KMS-11 (cell line): ENCODE results near the gene HRC.
A peak's percentile ranks its signal among the peaks of the same experiment; 100 is the strongest.

Experiments
- H2AFZ ChIP-seq: fragments of 200-600 bp; sonication (generic); 2 replicates; pipeline ENCODE4 v1.6.1; 2016; ENCODE audit warnings: antibody characterized with exemption, mixed run types, low read depth
- H3K27ac ChIP-seq: fragments of 200-600 bp; sonication (generic); 2 replicates; pipeline ENCODE4 v1.6.1; 2016; ENCODE audit warnings: mild to moderate bottlenecking, mixed run types
- H3K27me3 ChIP-seq: fragments of 200-600 bp; sonication (generic); 2 replicates; pipeline ENCODE4 v1.6.1; 2017; ENCODE audit warnings: mild to moderate bottlenecking, low read depth, mixed run types, moderate library complexity; ENCODE audit not compliant: insufficient read depth
- H3K36me3 ChIP-seq: fragments of 200-600 bp; sonication (generic); 2 replicates; pipeline ENCODE4 v1.6.1; 2017; ENCODE audit warnings: mild to moderate bottlenecking, mixed run types; ENCODE audit not compliant: insufficient read depth
- H3K4me1 ChIP-seq: fragments of 200-600 bp; sonication (generic); 2 replicates; pipeline ENCODE4 v1.6.1; 2016; ENCODE audit warnings: mild to moderate bottlenecking, low read depth, mixed run types; ENCODE audit not compliant: poor library complexity, severe bottlenecking
- H3K4me2 ChIP-seq: fragments of 200-600 bp; sonication (generic); 2 replicates; pipeline ENCODE4 v1.7.0; 2016; ENCODE audit warnings: mild to moderate bottlenecking, mixed run types
- H3K4me3 ChIP-seq: fragments of 200-600 bp; sonication (generic); IDR thresholded peaks from 2 replicates; pipeline ENCODE4 v1.6.1; 2017; ENCODE audit warnings: low read depth, low read length, mixed read lengths; ENCODE audit not compliant: insufficient read depth
- H3K79me2 ChIP-seq: fragments of 200-600 bp; sonication (generic); 2 replicates; pipeline ENCODE4 v1.6.1; 2016; ENCODE audit warnings: low read depth, mixed run types; ENCODE audit not compliant: insufficient read depth
- H3K9ac ChIP-seq: fragments of 200-600 bp; sonication (generic); 2 replicates; pipeline ENCODE4 v1.6.1; 2016; ENCODE audit warnings: mild to moderate bottlenecking, mixed run types
- H4K20me1 ChIP-seq: fragments of 200-600 bp; sonication (generic); 2 replicates; pipeline ENCODE4 v1.6.1; 2016; ENCODE audit warnings: mild to moderate bottlenecking, mixed run types; ENCODE audit not compliant: insufficient read depth
- TF ChIP-seq, protein P1 (sequence below): fragments of 200-600 bp; sonication (generic); conservative IDR thresholded peaks from 2 replicates; pipeline ENCODE4 v1.6.1; 2017; ENCODE audit warnings: low read depth, mild to moderate bottlenecking, antibody characterized with exemption, low read length, moderate library complexity, mixed read lengths

Gene HRC

DNA sequence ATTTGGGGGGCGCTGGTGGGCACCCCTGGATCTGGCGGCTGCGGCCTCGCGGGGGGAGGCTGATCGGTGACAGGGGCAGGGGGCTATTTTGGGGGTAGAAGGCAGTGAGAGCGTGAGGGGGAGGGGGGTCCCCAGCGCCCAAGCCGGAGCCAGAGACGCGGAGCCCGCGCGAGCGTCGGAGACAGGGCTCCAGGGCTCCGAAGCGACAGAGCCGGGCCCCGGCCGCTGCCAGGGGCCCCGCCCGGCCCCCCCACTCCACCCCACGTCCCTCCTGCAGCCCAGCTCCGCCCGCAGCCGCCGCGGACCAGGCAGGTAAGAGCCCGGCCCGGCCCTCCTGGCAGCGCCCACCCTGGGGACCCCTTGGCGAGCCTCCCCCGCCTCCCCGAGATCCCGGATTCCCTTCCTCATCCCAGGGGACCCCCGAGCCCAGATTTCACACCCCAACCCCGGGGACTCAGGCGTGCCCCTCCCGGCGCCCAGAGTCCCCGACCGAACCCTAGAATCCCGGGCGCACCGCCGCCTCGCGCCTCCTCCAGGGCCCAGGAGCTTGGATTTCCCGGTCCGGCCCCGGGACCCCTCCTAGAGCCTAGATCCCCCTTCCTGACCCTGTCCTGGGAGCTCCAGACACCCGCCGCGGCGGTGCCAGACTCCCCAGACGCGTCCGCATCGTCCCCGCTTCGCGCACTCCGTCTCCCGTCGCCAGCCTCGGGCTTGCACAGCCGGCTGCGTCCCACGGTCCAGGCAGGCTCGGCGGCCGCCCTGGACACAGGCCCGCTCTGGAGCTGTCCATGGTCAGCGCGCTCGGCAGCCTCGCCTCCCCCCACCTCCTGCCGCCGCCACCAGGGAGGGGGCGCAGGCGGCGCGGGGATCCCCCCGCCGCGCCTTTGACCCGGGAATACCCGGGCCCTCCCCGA, 35.5 kb downstream of the HRC start, which contains the start of gene PPFIA3:
Gene PPFIA3 (plus strand): TSS at position 134 of the 914 bp plus-strand sequence. CDS start 8,330 bp downstream, outside the sequence.
- Histone ChIP-seq H2AFZ (peak within 1 kb of the TSS; percentile 93), H3K4me3 (no peak within 1 kb of the TSS), H4K20me1 (no peaks in the 10 kb centered on the region), H3K27ac (peak within 1 kb of the TSS; percentile 70), H3K4me2 (peak within 1 kb of the TSS; percentile 96), H3K36me3 (no peaks in the 10 kb centered on the region), H3K9ac (peak within 1 kb of the TSS; percentile 95), H3K27me3 (peaks cover 34% of the 10 kb centered on the region), H3K79me2 (no peaks in the 10 kb centered on the region), H3K4me1 (peaks cover 18% of the 10 kb centered on the region)
- TF ChIP-seq, protein P1, sequence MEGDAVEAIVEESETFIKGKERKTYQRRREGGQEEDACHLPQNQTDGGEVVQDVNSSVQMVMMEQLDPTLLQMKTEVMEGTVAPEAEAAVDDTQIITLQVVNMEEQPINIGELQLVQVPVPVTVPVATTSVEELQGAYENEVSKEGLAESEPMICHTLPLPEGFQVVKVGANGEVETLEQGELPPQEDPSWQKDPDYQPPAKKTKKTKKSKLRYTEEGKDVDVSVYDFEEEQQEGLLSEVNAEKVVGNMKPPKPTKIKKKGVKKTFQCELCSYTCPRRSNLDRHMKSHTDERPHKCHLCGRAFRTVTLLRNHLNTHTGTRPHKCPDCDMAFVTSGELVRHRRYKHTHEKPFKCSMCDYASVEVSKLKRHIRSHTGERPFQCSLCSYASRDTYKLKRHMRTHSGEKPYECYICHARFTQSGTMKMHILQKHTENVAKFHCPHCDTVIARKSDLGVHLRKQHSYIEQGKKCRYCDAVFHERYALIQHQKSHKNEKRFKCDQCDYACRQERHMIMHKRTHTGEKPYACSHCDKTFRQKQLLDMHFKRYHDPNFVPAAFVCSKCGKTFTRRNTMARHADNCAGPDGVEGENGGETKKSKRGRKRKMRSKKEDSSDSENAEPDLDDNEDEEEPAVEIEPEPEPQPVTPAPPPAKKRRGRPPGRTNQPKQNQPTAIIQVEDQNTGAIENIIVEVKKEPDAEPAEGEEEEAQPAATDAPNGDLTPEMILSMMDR = no peak

DNA sequence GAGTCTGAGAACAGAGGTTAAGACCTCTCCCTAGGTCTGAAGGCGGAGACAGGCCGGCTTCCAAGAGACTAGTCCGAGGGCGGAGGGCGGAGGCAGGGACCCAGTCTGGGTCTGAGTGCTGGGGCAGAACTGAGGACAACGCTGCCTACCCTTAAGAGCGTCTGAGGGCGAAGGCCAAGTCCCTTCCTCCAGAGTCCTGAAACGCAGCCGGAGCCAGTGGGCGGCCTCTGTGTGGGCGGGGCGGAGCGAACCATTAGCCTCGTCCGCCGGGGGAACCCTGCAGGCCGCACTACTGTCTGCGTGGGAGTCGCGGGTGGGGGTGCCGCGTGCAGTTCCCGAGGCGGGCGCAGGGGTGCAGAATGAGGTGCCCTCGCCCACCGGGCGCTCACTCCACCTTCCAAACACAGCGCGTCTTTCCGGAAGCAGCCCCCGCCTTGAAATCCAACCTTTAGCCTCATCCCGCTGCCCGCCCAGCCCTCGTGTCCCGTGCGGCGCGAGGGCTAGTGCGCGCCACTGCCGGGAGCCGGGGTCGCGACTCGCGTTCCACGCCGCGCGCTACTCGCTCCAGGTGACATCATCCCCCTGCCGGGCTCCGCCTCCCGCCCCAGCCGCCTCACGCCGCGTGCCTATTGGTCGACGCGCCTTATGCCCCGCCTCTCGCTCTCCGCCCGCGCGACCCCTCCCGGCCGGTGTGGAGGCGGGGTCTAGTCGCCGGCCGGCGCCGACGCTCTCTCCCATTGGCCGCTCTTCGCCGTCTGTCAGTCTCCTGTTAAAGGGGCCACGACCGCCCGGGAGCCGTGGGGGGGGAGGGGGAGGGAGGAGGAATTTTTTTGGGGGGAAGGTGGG, 36.4 kb downstream of the HRC start, which contains the start of gene C19orf73:
Gene C19orf73 (minus strand): TSS at position 579 of the 846 bp plus-strand sequence. CDS start 121 bp downstream, at position 458.
- Histone ChIP-seq H3K27me3 (peaks cover 31% of the 10 kb centered on the region), H3K4me3 (no peak within 1 kb of the TSS), H3K4me1 (peaks cover 20% of the 10 kb centered on the region), H2AFZ (peak within 1 kb of the TSS; percentile 93), H3K27ac (peak within 1 kb of the TSS; percentile 70), H4K20me1 (no peaks in the 10 kb centered on the region), H3K36me3 (no peaks in the 10 kb centered on the region), H3K79me2 (no peaks in the 10 kb centered on the region), H3K9ac (peak within 1 kb of the TSS; percentile 95), H3K4me2 (peak within 1 kb of the TSS; percentile 96)
- TF ChIP-seq, protein P1 = no peak

DNA sequence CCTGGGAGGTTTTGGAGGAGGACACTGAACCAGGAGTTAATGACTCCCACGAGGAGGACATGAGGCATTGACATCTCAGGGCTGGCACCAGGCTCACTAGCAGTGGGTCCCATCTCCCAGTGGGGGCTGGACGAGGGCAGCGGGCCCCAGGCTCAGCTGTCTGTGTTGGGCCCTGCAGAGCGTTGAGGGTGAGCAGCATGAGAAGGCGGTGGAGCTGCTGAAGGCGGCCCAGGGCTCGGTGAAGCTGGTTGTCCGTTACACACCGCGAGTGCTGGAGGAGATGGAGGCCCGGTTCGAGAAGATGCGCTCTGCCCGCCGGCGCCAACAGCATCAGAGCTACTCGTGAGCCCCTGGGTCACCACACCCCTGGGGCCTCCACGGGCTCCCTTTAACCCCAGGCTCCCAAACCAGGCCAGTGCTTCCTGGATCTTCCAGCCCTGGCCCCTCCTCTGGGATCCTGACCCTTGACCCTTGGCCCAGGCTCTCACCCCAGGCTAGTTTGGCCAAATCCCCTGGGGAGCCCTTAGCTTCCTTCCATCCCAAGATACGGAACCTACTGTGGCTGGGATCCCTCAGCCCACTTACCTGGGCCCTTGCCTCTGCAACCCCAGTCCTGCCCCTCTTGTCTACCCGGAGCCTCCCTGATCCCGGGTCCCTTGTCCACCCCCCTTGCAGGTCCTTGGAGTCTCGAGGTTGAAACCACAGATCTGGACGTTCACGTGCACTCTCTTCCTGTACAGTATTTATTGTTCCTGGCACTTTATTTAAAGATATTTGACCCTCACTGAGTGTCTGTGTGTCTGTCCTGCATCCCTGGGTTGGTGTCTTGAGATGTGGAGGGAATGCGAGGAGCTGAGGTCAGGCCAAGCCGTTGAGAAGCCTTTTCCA, 37.3 kb downstream of the HRC start:
- Histone ChIP-seq H3K4me1 (peaks cover 28% of the 10 kb centered on the region), H3K27me3 (peaks cover 31% of the 10 kb centered on the region), H3K27ac (peak overlapping the region; percentile 70), H3K79me2 (no peaks in the 10 kb centered on the region), H3K4me3 (no peak overlapping the region), H3K9ac (peak overlapping the region; percentile 95), H2AFZ (peak overlapping the region; percentile 93), H4K20me1 (no peaks in the 10 kb centered on the region), H3K4me2 (peak overlapping the region; percentile 67), H3K36me3 (no peaks in the 10 kb centered on the region)
- TF ChIP-seq, protein P1 = no peak

DNA sequence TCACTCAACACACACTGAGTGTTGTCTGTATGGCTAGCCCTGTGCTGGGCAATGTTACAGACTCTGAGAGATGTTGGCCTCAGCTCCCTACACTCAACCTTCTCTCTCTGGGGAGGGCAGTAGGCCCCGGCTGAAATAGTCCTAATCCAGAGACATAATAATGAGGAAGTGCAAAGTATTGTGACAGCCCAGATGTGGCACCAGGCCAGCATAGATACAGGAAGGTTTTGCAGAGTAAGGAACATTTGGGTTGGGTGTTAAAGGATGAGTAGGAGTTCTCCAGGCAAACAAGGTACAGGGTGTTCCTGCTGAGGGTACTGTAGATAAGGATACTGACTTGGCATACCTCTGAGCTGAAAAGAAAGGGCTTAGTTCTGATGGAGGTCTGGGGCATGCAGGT, 38.7 kb downstream of the HRC start:
- Histone ChIP-seq H4K20me1 (no peaks in the 10 kb centered on the region), H3K27me3 (peaks cover 21% of the 10 kb centered on the region), H3K4me2 (no peak overlapping the region), H2AFZ (no peak overlapping the region), H3K27ac (no peak overlapping the region), H3K4me1 (peaks cover 23% of the 10 kb centered on the region), H3K36me3 (no peaks in the 10 kb centered on the region), H3K79me2 (no peaks in the 10 kb centered on the region), H3K4me3 (no peak overlapping the region), H3K9ac (no peak overlapping the region)
- TF ChIP-seq, protein P1 = no peak
